ENCODE data around the gene PLD1.
A peak's percentile ranks its signal among the peaks of the same experiment; 100 is the strongest.
"Not testable (repeated sequence)": the region's sequence is repeated elsewhere in the genome, so short reads cannot be mapped to it uniquely, and the experiment has no call there.

The PLD1 gene

DNA sequence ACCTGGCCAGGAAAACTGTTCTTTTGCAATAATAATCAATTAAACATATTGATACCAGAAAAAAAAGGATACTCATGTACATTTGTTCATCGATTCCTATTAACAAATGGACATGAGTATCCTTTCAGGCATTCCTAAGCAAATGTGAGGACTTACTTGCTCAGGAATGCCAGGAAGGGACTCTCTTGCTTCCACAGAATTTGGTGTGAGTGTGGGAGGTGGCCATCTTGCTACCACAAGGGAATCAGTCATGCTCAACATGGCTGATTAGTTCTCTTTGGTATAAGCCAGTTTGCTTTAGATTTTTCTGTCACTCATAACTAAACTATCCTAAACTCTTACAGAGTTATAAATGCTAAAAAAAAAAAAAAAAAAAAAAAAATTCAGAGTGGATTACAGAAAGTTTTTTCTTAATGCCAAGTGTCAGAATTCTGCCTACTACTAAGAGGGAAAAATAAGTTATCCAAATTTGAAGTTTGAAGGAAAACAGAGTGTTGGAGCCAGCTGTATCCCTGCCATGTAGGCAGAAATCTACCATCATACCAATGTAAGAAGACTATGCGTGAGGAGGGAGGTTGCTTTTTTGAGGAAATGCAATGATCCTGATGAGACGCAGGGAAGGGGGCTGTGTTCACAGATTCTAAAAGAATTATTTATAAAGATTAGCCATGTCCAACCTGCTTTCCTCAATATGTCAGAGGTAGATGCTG is 98.7 kb downstream of the PLD1 start:
- DNase-seq (ENCODE audit: insufficient read length, low spot score) (no peak), FAIRE-seq (no peak)

- no peak for FAIRE-seq
- no peak for DNase-seq (ENCODE audit: insufficient read length, low spot score)
Observed at GRCh38 chr3:171710359-171710758, 99.9 kb downstream of the PLD1 start.

- no peak for FAIRE-seq
- DNase-seq (ENCODE audit: insufficient read length, low spot score) = no peak
Observed at GRCh38 chr3:171704814-171705213, 105.5 kb downstream of the PLD1 start.

- FAIRE-seq (no peak), DNase-seq (ENCODE audit: insufficient read length, low spot score) (peak; percentile 32)
Observed at GRCh38 chr3:171704002-171704401, 106.3 kb downstream of the PLD1 start.

DNA sequence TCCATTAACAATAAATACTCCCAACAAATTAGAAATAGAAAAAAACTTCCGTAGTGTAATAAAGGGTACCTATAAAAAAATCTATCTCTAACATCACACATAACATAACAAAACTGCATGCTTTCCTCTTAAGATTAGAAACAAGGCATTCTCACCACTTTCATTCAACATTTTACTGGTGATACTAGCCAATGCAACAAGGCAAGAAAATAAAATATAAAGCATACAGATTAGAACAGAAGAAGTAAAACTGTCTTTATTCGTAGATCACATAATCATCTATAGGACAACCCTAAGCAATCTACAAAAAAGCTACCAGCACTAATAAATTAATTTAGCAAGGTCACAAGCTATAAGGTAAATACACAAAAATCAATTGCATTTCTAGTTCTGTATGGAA is 107.1 kb downstream of the PLD1 start:
- FAIRE-seq (no peak), DNase-seq (ENCODE audit: insufficient read length, low spot score) (no peak)

DNA sequence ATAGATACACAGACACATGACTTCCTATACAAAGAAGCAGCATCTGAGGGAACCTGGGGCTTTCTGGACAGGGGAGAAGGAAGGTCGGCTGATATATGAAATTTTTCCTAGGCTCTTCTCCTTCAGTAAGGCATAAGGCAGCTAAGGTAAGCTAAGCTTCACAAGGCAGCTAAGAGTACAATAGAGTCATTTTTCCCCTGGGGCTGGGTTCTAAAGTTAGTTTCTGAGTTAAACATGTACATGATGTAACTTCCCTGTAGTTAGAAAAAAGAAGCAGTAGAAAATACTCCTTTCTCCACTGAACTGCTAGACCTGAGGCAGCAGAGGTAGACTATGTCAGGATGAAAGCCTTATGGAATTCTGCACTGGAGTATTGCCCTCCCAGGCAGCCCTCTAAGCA is 109.6 kb downstream of the PLD1 start:
- no peak for FAIRE-seq
- no peak for DNase-seq (ENCODE audit: insufficient read length, low spot score)

GRCh38 chr3:171700157-171700556 is 110.1 kb downstream of the PLD1 start:
- FAIRE-seq (no peak), DNase-seq (ENCODE audit: insufficient read length, low spot score) (no peak)

DNA sequence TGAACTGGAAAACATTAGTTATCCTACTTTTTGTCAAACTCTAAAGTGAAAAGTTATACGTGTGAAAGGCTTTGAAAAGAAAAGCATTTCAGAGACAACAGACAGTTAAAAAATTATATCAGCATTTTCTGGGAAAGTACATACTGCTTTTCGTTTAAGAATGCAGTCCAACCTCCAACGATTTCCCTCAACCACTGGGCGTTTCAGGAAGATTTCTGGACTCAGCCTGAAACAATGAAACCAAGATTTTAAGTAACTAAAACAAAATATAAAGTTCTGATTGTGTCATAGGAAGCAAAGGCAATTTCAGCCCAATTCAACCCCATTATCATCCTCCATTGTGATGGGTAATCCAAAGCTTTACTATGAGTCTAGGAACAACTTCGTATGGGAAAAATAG is 110.7 kb downstream of the PLD1 start:
- DNase-seq (ENCODE audit: insufficient read length, low spot score) = no peak
- FAIRE-seq = no peak

DNA sequence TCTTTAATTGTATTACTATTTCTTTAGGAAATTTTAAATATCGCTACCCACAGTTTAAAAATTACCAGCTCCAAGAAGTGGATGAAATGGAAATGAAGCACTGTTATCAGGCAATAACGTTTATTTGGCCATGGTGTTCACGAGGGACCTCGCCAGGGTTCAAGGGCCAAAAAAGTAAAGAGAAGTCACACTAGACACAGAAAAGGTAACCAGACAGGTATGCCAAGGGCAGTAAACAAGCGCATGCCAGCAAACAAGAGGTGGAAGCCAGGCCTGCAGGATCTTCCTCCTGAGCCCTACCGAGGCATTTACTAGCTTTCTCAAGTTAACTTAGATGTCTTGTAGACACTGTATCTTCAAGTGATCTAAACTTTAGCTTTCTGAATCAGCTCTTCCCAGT is 113.5 kb downstream of the PLD1 start:
- FAIRE-seq (no peak), DNase-seq (ENCODE audit: insufficient read length, low spot score) (no peak)

DNA sequence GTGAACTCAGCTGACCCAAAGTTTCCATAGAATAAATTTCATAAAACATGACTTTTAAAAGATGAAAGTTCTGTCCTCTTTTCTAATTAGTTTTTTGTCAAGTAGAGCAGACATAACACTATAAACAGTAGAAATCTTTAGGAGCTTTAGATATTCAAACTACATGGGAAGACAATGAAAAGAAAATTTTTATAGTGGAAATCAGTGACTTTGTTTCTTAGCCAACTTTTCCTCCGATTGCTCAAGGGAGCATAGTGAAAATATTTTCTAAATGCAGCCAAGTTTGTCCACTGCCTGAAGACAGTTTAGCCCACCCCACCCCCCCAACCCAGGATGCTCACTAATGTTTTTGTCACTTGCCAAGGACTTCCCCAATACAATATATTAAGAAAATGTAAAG is 114.9 kb downstream of the PLD1 start:
- DNase-seq (ENCODE audit: insufficient read length, low spot score) (no peak), FAIRE-seq (no peak)

GRCh38 chr3:171694888-171695287 is 115.4 kb downstream of the PLD1 start:
- DNase-seq (ENCODE audit: insufficient read length, low spot score) = no peak
- FAIRE-seq = no peak

- FAIRE-seq; DNase-seq (ENCODE audit: insufficient read length, low spot score): not testable (repeated sequence)
Observed at GRCh38 chr3:171692551-171692950, 117.7 kb downstream of the PLD1 start.

GRCh38 chr3:171691485-171691884 is 118.8 kb downstream of the PLD1 start:
- FAIRE-seq (no peak), DNase-seq (ENCODE audit: insufficient read length, low spot score) (no peak)

GRCh38 chr3:171690281-171690680 is 120.0 kb downstream of the PLD1 start:
- FAIRE-seq = no peak
- no peak for DNase-seq (ENCODE audit: insufficient read length, low spot score)

DNA sequence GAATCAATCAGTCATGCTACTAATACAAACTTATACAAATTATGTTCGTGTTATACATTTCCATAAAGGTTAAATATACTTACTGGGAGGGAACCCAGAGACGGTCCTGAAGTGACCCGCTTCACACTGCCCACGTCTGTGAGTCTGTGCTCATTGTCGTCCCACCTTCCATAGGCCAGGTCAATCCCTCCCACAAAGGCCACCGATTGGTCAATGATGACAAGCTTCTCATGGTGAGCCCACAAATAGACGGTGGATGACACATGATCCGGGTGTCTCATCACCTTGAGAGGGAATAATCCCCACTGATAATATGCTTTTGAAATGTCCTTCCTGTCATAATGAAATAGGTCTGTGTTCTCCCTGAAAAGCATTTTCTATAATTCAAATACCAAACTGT is 121.7 kb downstream of the PLD1 start:
- DNase-seq (ENCODE audit: insufficient read length, low spot score) (no peak), FAIRE-seq (no peak)

DNA sequence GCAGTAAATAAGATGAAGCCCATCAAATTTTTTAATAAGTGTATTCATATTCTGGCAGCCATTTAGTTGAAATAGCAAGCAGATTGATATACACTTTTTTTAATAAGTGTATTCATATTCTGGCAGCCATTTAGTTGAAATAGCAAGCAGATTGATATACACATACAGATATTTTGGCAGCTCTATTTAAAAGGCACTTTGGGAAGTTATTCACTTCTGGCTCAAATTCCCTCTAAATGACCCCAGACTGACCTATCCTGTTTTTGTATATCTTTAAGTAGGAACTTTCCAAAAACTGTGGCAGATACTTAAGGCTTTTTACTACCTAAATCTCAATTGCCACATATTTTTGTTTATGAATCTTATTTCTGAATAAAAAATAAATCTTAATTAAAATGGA is 122.3 kb downstream of the PLD1 start:
- DNase-seq (ENCODE audit: insufficient read length, low spot score) (no peak), FAIRE-seq (no peak)

DNA sequence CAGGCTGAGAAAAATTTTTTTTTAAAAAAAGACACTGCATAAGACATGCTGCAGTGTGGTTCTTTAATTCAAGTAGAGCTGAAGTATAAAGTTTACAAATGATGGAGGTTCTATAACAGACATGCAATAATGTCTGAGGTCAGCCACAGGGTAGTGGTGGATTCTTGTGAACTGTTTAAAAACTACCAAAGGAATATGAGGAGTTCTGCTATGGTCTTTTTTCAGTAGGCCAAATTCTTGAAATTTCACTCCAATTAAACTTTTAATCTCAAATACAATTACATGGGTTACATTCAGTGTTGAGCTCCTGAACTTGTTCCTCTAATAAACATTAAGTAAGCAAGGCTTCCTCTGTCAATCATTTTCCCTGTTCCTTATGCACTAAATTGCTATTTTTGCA is 122.7 kb downstream of the PLD1 start:
- no peak for FAIRE-seq
- DNase-seq (ENCODE audit: insufficient read length, low spot score) = no peak

- DNase-seq (ENCODE audit: insufficient read length, low spot score) (no peak), FAIRE-seq (no peak)
Observed at GRCh38 chr3:171687064-171687463, 123.2 kb downstream of the PLD1 start.

- DNase-seq (ENCODE audit: insufficient read length, low spot score) = no peak
Observed at GRCh38 chr3:171685116-171685895, 125.0 kb downstream of the PLD1 start.

DNA sequence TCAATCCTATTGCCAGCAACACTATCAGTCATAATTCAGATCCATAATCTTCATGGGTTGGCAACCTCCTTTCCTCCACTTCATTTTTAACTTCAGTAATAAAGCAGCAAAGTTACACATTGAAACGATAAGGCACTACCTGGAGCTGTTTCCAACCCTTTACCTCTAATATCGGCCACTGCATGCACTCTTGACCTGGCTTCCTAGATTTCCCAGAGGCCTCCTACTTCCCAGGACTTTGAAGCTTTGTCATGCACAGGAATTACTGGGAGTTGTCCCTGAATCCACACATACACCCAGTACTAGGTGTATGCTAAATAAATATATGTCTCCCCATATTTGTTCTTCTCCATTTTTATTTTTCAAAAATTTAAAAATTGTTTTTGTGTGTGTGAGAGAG is 126.1 kb downstream of the PLD1 start:
- FAIRE-seq (no peak), DNase-seq (ENCODE audit: insufficient read length, low spot score) (no peak)

More at GRCh38 chr3:171685116-171685895, 125.0 kb downstream of the PLD1 start:
- FAIRE-seq = no peak

DNA sequence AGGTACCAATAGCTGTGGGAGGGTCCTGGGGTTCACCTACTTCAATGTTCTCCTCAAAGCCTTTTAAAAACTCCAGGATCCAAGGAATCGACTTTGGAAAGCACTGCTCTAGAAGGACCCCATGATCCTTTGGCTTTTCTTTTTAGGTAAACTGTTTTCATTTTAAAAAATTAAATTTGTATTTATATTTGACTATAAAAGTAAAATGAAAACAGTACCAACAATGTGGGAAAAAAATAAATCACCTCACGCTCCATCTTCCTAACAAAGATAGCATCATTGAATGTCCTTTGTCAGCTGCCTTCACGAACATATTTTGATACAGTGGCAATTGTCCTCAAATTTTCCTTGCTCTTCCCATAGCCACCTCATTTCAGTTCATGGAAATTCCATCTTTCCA is 127.5 kb downstream of the PLD1 start:
- DNase-seq (ENCODE audit: insufficient read length, low spot score) (no peak), FAIRE-seq (no peak)

GRCh38 chr3:171680726-171681411 is 129.4 kb downstream of the PLD1 start:
- FAIRE-seq (no peak), DNase-seq (ENCODE audit: insufficient read length, low spot score) (no peak)
